Body of pancreas (tissue), 4 donors: ENCODE data around the gene PLA2G2E. TPM values are rescaled to one million over a fixed set of nuclear protein-coding genes. Genes with fewer than 3 reads are reported as not detected.

Experiments used
- ATAC-seq: fragments of 150-250 bp; one replicate; pipeline ENCODE4 v1.9.1; 2016
- DNase-seq, 4 donors: peaks; one replicate each; pipeline ENCODE4 v3.0.0-alpha.2; 2019
- H3K27ac ChIP-seq, 4 donors: fragments of 200-600 bp; sonication (generic); 1 replicate in 3 of 4; 2 replicates in 1 of 4; pipeline versions ENCODE4 v1.5.1 to v1.6.1; 2016 to 2019; ENCODE audit warnings: mild to moderate bottlenecking in 1 of 4, mixed read lengths in 1 of 4, moderate library complexity in 1 of 4
- H3K27me3 ChIP-seq, 2 donors: fragments of 200-600 bp; sonication (generic); one replicate each; pipeline ENCODE4 v1.6.0; 2016; ENCODE audit warnings: mild to moderate bottlenecking in 1 of 2
- H3K36me3 ChIP-seq, 2 donors: fragments of 200-600 bp; sonication (generic); replicated peaks in 1 of 2; 2 replicates each; pipeline ENCODE4 v1.5.1; 2016; ENCODE audit warnings: low read depth in 2 of 2; ENCODE audit not compliant: insufficient read depth in 1 of 2
- H3K4me1 ChIP-seq: fragments of 200-600 bp; sonication (generic); one replicate; pipeline ENCODE4 v1.6.0; 2016
- H3K4me3 ChIP-seq, 2 donors: fragments of 200-600 bp; sonication (generic); 1 replicate in 1 of 2; 2 replicates in 1 of 2; pipeline ENCODE4 v1.5.1; 2016 to 2019
- H3K9me3 ChIP-seq, 3 donors: fragments of 200-600 bp; sonication (generic); 1 replicate in 2 of 3; 2 replicates in 1 of 3; pipeline ENCODE4 v1.5.1; 2016
- POLR2A ChIP-seq, 3 donors: fragments of 450-650 bp; IDR thresholded peaks; one replicate each; pipeline ENCODE4 v1.6.1; 2016; ENCODE audit warnings: antibody characterized with exemption in 3 of 3, mild to moderate bottlenecking in 2 of 3
- WGBS, 2 donors: methylation state at CpG; one replicate each; pipeline ENCODE4 v1.1.5; 2017; 5-methylcytosine and 5-hydroxymethylcytosine counted together
- intact Hi-C: fragments of 100-400 bp; cut with DNase I; formaldehyde crosslinking; loops from one replicate; pipeline ENCODE4 v1.15.1; 2023
- total RNA-seq, 2 donors: library from RNA; depleted of rRNA; stranded (reverse); fragments of >200 nt; gene quantifications; one replicate each; pipeline ENCODE4 v1.1.0, GENCODE V29; 2016
- TF ChIP-seq, protein P1 (sequence below), 7 experiments: fragments of 450-650 bp in 4 of 7; fragments of 200-600 bp in 3 of 7; sonication (generic) in 3 of 7; IDR thresholded peaks; one replicate each; pipeline ENCODE4 v1.5.1; 2016 to 2019; ENCODE audit warnings: antibody characterized with exemption in 7 of 7

PLA2G2E gene
- total RNA-seq, 2 donors from 2014 or later: not detected

DNA sequence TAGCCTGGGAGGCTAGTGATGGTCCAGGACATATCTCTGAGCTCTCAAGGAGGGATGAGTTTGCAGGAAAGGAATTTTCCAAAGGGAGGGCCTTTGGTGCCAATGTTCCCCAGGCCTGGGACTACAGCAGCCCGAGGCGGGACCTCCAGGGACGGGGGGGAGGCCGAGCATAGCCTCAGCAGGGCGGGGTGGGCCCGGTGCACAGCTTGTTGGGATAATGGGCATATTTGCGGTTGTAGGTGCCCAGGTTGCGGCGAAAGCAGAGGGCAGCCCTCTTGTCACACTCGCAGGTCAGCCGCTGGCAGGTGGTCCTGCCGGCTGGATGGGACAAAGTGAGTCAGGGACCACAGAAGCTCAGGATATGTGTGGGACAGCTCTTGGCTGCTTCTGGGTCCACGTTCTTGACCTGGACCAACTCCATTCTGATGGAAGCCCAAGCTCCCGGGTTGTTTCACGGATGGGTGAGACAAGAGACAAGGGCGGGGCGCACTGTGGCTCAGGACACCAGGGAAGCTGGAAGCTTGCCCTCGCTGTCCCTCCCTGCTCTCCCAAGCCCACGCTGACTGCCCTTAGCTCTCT lies 3.2 kb downstream of the PLA2G2E start:
- H3K36me3 ChIP-seq: no peaks in the 10 kb centered on the region
- H3K4me1 ChIP-seq: no peaks in the 10 kb centered on the region
- DNase-seq: no peak
- TF ChIP-seq, protein P1, sequence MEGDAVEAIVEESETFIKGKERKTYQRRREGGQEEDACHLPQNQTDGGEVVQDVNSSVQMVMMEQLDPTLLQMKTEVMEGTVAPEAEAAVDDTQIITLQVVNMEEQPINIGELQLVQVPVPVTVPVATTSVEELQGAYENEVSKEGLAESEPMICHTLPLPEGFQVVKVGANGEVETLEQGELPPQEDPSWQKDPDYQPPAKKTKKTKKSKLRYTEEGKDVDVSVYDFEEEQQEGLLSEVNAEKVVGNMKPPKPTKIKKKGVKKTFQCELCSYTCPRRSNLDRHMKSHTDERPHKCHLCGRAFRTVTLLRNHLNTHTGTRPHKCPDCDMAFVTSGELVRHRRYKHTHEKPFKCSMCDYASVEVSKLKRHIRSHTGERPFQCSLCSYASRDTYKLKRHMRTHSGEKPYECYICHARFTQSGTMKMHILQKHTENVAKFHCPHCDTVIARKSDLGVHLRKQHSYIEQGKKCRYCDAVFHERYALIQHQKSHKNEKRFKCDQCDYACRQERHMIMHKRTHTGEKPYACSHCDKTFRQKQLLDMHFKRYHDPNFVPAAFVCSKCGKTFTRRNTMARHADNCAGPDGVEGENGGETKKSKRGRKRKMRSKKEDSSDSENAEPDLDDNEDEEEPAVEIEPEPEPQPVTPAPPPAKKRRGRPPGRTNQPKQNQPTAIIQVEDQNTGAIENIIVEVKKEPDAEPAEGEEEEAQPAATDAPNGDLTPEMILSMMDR (IDR thresholded peaks at IDR 0.05): no peak
- no peak for TF ChIP-seq POLR2A (IDR thresholded peaks at IDR 0.05)
- no peak overlapping the region for H3K4me3 ChIP-seq
- H3K27ac ChIP-seq: no peak overlapping the region
- ATAC-seq: no peak
- no peaks in the 10 kb centered on the region for H3K27me3 ChIP-seq
- no peaks in the 10 kb centered on the region for H3K9me3 ChIP-seq
- 80 to 85% methylated on average over 14 to 19 of the region's 19 CpGs for WGBS, 2 donors
- intact Hi-C loops: no loop called here

DNA sequence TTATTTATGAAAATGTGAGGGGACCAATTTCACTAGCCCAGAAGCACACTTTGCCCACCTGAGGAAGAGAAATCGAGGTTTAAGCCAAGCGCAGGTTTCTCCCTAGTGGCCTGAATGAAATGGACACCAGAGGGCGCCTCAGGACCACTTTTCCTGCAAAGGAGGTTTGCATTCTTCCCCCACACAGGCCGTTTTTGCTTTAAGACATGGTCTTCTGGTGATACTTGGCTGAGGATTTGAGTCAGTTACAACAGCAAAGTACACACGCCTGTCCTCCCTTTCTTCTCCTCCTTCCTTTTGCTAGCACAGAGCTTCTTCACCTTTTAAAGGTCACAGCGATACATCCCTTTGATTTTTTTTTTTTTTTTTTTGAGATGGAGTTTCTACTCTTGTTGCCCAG lies 5.4 kb downstream of the PLA2G2E start:
- intact Hi-C loops: loop anchor here (10.0 kb wide), 2 partner anchors 287 to 577 kb away; no protein-coding TSS in a partner anchor
- 14 to 17% methylated on average over 6 of the region's 6 CpGs for WGBS, 2 donors

DNA sequence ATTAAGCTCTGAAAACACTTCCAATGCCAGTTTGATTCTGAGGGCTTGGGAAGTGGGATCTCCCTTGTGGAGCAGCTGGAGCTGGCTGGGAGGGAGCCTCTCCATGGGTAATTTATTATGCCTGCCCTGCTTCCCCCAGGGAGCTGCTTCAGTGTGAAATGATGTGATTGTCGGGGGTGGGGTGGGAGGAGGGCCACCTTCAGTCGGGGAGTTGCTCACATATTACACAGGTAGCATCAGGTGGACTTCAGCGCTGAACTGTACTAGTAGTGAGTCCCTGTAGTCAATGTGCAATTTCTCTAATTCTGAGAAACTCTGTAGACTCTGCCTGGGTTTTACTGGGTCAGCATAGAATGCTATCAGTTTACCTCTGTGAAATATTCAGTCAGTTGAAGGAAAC lies 12.8 kb downstream of the PLA2G2E start:
- ATAC-seq (no peak), DNase-seq (no peak)
- no peaks in the 10 kb centered on the region for H3K9me3 ChIP-seq
- peaks cover 8 to 18% of the 10 kb centered on the region in 2 donors for H3K36me3 ChIP-seq
- no peaks in the 10 kb centered on the region for H3K4me1 ChIP-seq
- TF ChIP-seq, protein P1 (IDR thresholded peaks at IDR 0.05): no peak
- TF ChIP-seq POLR2A (IDR thresholded peaks at IDR 0.05): no peak
- H3K4me3 ChIP-seq: no peak overlapping the region
- no peak overlapping the region for H3K27ac ChIP-seq
- no peaks in the 10 kb centered on the region for H3K27me3 ChIP-seq
- 74 to 100% methylated on average over 3 of the region's 3 CpGs for WGBS, 2 donors
- intact Hi-C loops: loop anchor here (5.0 to 10.0 kb wide), 3 partner anchors 237 to 584 kb away; no protein-coding TSS in a partner anchor

More for the DNA sequence above, 5.4 kb downstream of the PLA2G2E start:
- H3K27ac ChIP-seq: no peak overlapping the region
- peak; percentile 80 to 87 (median 84) for DNase-seq
- no peak for TF ChIP-seq POLR2A (IDR thresholded peaks at IDR 0.05)
- TF ChIP-seq, protein P1 (IDR thresholded peaks at IDR 0.05): peak; percentile 64 to 91 (median 88)
- H3K36me3 ChIP-seq: peaks cover 0 to 4% of the 10 kb centered on the region in 2 donors
- H3K27me3 ChIP-seq: no peaks in the 10 kb centered on the region
- no peaks in the 10 kb centered on the region for H3K4me1 ChIP-seq
- H3K9me3 ChIP-seq: no peaks in the 10 kb centered on the region
- H3K4me3 ChIP-seq: no peak overlapping the region
- peak; percentile 76 for ATAC-seq

DNA sequence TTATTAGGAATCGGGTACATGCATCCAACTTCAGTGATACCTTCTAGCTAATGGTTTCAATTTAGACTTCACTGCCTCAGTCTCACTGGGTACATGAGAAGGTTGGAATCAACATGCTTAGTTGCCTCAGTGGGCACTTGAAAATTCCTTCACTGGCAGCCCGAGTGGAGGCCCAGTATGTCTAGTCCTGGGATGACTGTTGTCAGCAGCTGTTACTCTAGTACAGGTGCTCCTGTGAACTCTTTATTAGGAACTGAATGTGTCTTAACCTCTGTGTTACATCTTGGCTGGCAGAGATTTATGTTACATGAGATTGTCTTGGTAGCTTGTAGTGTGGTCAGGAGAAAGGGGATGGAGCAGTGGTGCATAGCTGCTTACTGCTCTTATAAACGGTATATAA lies 13.4 kb downstream of the PLA2G2E start:
- Histone ChIP-seq H3K27ac (no peak overlapping the region), H3K9me3 (no peaks in the 10 kb centered on the region), H3K4me3 (no peak overlapping the region), H3K4me1 (no peaks in the 10 kb centered on the region), H3K36me3 (peaks cover 8 to 22% of the 10 kb centered on the region in 2 donors), H3K27me3 (no peaks in the 10 kb centered on the region)
- intact Hi-C loops: loop anchor here (5.0 to 10.0 kb wide), 3 partner anchors 237 to 585 kb away; no protein-coding TSS in a partner anchor
- 86 to 92% methylated on average over 3 of the region's 3 CpGs for WGBS, 2 donors
- DNase-seq (no peak), ATAC-seq (no peak)
- no peak for TF ChIP-seq POLR2A (IDR thresholded peaks at IDR 0.05)
- TF ChIP-seq, protein P1 (IDR thresholded peaks at IDR 0.05): no peak

DNA sequence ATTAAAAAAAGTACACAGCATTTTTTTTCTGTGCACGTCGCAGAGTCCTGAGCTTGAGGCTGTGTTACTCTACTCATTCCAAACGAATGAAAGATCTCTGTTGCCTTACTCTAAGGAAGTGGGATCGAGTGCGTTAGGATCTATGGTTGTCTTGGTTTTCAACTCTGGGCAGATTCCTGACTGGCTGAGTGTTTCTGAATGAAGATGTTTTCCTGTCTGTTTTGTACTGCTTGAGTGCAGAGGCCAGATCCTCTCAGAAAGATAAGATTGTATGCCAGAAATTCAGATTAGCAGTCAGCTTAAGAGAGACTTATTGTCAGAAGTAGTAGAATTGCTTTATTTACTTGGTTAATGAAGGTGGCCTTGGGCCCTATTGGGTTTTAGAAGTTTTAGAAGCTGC lies 14.0 kb downstream of the PLA2G2E start:
- Histone ChIP-seq H3K27ac (no peak overlapping the region), H3K9me3 (no peaks in the 10 kb centered on the region), H3K4me1 (no peaks in the 10 kb centered on the region), H3K27me3 (no peaks in the 10 kb centered on the region), H3K4me3 (no peak overlapping the region), H3K36me3 (peaks cover 8 to 25% of the 10 kb centered on the region in 2 donors)
- DNase-seq (no peak), ATAC-seq (no peak)
- TF ChIP-seq POLR2A (IDR thresholded peaks at IDR 0.05): no peak
- TF ChIP-seq, protein P1 (IDR thresholded peaks at IDR 0.05): no peak
- WGBS, 2 donors: 87 to 92% methylated on average over 5 of the region's 5 CpGs
- intact Hi-C loops: no loop called here
